GM19397 (cell line): ENCODE results near the gene CCM2.

Source experiments
- ATAC-seq: cut with Tn5 transposase; IDR thresholded peaks from one replicate; pipeline ENCODE4 v1.9.1; 2021; ENCODE audit warnings: mild to moderate bottlenecking, moderate library complexity; ENCODE audit not compliant: unreplicated experiment

Gene CCM2

GRCh38 chr7:45077579-45077978 is 77.6 kb downstream of the CCM2 start:
- no peak for ATAC-seq

GRCh38 chr7:45078125-45078681 is 78.2 kb downstream of the CCM2 start:
- ATAC-seq = no peak

- no peak for ATAC-seq
These were observed 80.4 kb downstream of the CCM2 start for GRCh38 chr7:45080265-45080957.

DNA sequence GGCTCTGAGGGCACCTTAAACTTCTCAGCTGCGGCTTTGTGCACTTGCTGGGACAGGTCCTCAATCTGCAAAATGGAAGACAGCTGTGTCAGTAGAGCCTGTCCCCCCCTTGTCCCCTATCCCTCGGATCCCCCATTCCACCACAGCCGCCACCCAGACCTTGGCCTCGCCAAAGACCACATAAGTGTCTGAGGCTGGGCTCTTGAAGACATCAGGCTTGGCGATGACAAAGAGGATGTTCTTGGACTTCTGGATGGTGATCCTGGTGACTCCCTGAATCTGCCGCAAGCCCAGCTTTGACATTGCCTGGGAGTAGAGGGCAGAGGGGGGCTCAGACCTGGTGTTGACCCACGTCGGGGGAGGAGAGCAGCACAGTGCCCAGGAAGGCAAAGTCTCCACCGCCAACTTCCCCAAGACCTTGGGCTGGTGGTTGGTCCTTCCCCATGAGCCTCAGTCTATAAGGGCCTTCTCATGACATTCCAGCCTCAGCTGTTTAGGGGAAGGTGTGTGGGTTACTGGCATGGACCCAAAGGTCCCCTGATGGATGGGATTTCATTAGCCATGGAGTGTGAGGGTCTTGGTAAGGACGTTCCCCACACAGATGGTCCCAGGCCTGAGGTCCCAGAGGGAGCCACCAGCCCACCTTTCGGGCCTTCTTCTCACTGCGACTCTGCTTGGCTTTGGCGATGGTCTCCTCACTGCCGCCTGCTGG is 81.1 kb downstream of the CCM2 start:
- ATAC-seq = no peak

GRCh38 chr7:45081670-45081974 is 81.6 kb downstream of the CCM2 start:
- no peak for ATAC-seq

DNA sequence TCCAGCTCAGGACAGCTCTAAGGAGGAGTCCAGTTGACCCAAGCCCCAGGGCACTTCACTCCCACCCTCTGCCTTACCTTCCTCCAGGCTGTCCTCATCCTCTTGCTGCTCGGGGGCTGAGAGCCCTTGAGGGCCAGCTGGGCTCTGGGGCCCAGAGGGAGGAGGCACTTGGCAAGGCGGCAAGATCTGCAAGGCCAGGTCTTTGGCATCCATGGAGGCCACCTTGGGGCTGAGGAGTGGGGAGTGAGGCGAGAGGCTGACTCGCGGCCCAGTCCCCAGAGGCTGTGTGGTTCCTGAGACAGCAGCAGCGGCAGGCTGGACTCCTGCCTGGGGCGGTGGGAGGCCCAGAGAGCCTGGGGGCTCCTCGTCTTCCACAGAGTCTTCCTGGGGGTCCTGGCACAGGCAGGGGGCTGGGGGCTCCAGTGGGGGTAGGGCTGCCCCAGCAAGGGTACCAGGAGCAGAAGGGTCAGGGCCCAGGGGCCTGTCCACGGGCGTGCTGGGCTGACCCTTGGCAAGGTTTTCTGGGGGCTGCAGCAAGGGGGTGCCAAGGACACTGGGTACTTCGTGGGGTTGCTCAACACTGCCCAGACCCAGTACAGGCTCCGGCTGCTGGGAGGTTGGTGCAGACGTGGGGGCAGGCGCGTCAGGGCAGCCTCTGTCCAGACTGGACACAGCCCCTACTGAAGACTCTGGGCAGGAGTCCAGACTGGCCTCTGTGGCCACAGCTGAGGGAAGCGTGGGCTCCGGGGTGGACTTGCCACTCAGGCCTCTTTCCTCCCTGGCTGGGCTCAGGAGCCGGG is 82.2 kb downstream of the CCM2 start:
- no peak for ATAC-seq

GRCh38 chr7:45082831-45083331 is 82.9 kb downstream of the CCM2 start:
- no peak for ATAC-seq

DNA sequence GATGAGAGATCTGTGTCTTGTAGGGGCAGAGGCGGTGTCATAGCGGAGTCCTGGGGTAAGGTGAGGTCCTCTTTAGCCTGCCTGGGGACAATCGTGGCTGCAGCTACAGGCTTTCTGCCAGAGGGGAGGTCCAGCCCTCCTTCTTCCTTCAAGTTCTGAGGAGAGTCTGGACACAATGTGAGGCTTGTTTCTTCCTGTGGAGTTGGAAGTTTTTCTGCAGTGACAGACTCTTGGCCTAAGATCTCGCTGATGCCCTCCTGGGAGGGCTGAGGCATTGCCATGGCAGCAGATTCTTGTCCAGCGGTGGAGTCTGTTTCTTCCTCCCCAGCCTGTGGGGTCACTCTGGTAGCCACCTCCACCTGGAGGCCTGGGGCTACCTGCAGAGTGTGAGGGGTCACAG is 84.3 kb downstream of the CCM2 start:
- no peak for ATAC-seq

DNA sequence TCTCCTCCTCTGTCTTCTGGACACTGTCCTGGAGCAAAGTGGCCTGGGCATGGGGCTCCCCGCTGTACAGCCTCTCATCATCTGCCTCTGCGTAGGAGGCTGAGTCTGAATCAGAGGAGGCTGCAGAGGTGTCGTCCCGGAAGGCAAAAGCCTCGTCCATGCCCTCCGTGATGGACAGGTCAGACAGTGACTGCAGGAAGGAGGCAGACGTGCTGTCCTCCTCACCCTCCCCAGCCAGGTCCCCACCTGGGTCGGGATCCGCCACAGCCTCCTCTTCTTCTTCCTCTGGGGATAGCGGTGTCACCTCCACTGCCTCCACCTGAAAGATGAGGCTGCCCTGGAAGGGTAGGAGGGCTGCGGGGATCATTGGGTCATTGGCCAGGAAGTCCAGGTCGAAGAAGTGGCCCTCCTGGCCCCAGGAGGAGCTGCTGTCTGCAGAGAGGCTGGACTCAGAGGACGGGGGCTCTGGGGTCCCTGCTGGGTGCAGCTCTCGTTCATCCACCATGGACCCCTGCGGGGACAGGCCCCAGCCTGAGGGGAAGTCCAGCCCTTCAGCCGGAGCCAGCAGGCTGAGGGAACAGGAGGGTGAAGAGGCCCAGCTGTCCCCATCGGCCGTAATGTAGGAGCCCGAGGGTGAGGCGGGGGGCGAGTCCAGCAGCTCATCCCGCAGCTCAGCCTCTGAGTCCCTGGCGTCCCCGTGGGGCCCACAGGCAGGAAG is 85.1 kb downstream of the CCM2 start:
- ATAC-seq = no peak

DNA sequence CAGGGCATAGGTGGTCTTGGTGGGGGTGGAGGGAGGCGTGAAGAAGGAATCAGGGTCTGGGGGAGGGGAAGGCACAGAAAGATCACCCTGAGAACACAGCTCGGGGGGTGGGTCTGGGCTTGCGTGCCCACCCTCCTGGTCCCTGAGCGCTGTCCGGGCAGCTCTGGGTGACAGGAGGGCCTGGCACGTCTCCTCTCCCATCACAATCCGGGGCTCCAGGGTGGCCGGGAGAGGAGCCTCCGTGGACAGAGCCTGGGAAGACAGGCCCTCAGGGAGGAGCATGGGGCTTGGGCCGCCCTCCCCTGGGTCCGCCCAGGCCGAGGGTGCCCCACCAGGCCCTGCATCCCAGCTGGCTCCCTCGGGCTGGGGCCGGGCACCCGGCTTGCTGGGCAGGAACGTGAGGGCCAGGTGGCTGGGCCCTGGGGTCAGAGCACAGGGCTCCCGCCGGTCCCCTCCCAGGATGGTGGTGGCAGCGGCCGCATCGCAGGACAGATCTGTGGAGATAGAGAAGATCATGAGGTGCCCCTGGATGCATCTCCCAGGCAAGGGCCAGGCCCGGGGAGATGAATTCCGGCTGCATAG is 85.7 kb downstream of the CCM2 start:
- ATAC-seq = no peak

DNA sequence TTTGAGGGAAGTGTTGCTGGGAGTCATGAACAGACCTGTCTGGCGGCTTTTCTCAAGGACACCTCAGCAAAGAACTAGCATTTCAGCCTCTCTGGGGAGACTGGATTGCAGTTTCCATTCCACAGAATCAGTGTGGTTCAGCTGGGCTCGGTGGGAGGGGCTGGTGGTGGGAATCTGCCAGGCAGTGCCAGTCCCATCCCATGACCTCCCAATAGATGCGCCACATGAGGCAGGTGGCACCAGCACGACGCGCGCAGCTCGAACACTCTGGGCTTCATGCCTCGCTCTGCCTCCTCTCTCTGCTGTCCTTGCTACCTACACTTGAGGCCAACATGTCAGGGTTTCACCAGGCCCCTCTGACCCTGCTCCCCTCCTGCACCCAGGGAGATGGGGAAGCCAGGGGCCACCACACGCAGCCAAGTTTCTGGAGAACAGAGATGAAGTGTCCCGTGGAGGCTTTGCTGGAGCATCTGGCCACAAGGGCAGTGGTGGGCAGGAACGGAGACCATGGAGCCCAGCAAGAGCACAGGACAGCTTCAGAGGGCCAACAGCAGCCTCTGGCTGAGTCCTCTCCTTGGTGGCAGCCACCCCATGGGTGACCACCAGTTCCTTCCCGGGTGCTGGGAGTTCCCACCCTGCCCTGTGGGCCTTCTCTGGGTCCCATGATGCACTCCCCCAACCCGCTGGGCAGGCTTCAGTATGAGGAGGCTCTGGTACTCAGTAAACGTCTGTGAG is 86.5 kb downstream of the CCM2 start:
- no peak for ATAC-seq

DNA sequence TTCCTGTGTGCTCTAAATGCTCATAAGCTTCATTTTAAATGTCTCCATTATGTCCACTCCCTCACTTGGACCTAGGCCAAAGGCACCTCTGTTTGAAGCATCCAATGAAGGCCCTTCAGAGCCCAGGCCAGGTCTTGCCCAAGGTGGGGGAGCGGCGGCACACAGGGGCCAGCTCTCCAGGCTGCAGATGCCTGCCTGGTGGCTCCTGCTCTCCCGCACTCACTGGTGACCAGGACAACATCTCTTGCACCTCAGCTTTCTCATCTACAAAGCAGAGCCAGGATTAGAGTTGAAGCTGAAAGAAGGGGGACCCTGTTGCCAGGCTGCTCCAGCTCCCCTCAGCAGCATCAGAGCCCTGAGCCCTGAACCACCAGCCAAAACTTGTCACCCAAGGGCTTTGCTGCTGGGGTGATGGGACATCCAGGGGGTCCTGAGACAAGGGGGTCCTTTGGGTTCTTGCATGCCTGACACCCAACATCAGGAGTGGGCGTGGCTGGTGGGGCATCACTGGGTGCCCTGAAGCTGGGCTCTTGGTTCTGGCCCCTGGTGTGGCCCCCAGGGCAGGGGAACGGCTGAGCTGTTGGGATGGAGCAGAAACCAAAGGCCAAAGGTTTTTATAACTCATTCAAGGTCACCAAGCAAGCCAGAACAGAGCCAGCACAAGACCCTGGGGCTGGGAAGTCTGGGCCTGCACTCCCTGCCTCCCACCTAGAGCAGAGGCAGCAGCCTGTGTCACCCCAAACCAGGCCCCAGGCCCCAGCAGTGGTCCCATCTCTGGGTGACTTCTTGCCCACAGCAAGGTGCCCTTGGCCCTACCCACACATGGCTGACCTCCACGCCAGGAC is 87.5 kb downstream of the CCM2 start:
- ATAC-seq = no peak

DNA sequence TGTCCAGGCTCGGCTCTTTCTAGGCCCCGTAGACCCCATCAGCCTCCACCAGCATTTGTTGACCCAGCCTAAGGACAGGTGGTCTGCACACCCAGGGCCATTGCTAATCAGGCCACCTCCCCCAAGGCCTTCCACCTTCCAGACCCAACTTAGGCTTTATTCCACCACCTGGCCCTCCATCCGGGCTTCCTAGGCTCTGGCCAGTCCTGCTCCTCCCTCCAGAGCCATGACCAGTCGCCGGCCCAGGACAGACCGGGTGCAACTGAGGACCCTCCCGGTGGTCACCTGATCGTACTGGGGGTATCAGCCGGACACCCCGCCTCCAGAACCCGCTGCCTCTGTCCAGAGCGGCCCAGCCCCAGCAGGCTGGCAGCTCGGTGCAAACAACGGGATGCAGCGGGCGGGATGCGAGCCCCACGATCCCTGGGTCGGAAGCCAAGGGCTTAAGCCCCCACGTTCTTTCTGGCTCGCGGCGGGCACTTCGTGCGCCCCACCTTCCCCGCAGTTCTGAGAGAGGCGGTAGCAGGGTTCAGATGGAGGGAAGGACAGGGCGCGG is 88.2 kb downstream of the CCM2 start:
- ATAC-seq = no peak

- ATAC-seq = no peak
These were observed 88.9 kb downstream of the CCM2 start, which contains the start of gene NACAD for GRCh38 chr7:45088821-45089340. TSS of gene NACAD (minus strand) at chr7:45088969. CDS start at chr7:45088894, 75 bp downstream.

DNA sequence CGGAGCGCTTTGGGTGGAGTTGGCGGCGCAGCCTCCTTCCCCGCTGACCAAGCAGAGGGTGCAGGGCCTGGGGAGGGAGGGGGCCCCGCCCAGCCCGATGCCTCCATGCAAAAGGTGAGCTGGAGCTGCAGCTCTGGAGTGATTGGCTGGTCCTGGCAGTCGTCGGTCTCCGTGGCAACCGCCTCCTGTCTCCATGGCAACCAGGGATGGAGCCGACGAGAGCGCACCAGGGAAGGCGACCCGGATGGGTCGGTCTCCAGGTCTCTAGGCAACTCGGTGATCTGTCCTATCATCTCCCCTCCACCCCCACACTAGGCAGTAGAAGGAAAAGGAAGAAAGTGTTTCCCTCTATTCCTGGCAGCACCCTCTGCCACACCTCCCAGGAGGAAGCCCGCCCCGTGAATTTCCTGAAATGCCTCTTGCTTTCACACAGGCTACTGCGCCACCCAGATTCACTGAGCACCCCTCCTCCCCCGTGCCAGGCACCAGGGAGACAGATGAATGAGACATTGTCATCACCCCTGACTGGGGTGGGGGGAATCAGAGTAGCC is 89.4 kb downstream of the CCM2 start:
- ATAC-seq = no peak

DNA sequence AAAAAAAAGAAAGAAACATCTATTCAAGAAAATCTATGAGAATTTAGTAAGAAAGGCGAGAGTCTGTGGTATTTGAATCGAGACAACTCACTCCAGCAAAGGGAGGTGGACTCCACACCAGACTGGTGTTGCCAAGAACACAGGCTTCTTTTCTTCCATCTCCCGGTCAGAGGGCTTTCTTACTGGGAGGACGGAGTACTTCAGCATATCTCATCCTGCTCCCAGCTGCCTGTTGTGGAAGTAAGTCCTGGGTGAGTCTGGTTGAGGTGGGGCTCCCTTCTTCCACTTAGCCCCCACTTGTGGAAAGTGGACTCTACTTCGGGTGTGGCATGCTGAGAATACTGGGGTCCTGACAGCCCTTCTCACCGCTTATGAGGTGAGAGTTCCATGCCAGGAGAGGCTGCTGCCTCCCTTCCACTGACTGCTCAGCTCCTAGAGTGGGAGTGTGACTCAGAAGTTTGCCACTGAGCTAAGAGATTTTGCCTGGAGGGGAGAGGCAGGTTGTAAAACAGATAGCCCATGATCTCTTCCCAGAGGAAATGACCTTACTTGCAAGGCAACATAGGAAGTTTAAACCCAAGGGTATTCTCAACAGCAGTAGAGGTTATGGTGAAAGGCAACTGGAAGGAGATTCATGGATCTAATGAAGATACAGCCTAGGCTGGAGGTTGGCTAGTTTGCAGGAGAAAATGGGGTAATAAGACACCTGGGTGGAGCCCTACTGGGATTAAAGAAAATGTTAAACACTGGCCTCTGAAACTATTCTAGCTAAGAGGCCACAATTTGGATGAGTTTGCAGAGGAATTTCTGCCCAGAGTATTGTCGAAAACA is 92.3 kb downstream of the CCM2 start:
- no peak for ATAC-seq

GRCh38 chr7:45092931-45093235 is 92.9 kb downstream of the CCM2 start:
- ATAC-seq = no peak
